ENCODE data around the gene ABCB8.
"Not testable (repeated sequence)": the region's sequence is repeated elsewhere in the genome, so short reads cannot be mapped to it uniquely, and the experiment has no call there.

ABCB8 gene

GRCh38 chr7:151038951-151039849 lies 10.9 kb downstream of the ABCB8 start:
- DNase-seq: no peak

GRCh38 chr7:151039850-151040548 lies 11.7 kb downstream of the ABCB8 start:
- DNase-seq: no peak

- DNase-seq: no peak
Observed at GRCh38 chr7:151040616-151041375, 12.5 kb downstream of the ABCB8 start.

DNA sequence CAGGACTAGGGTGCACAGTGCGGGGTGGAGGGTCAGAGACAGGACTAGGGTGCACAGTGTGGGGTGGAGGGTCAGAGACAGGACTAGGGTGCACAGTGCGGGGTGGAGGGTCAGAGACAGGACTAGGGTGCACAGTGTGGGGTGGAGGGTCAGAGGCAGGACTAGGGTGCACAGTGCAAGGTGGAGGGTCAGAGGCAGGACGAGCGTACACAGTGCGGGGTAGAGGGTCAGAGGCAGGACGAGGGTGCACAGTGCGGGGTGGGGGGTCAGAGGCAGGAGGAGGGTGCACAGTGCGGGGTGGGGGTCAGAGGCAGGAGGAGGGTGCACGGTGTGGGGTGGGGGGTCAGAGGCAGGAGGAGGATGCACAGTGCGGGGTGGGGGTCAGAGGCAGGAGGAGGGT lies 15.2 kb downstream of the ABCB8 start:
- DNase-seq: not testable (repeated sequence)

- no peak for DNase-seq
Observed at GRCh38 chr7:151043959-151044358, 15.7 kb downstream of the ABCB8 start.

DNA sequence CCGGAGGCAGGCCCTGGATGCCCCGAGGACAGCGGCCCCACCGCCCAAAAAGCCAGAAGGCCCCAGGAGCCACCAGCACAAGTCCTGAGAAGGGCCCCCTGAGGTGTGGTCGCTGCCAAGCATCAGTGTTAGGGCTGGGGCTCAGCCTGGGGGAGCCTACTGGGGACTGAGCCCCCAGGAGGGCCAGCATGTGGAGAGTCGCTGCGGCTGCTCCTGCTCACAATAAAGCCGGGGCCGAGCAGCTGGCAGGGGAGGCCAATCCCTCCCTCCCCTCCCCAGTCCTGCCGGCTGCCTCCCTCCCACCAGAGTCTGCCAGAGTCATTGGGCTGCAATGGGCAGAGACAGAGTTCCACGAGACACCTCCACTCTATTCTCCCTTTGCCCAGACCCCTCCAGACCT lies 17.0 kb downstream of the ABCB8 start:
- DNase-seq: no peak

DNA sequence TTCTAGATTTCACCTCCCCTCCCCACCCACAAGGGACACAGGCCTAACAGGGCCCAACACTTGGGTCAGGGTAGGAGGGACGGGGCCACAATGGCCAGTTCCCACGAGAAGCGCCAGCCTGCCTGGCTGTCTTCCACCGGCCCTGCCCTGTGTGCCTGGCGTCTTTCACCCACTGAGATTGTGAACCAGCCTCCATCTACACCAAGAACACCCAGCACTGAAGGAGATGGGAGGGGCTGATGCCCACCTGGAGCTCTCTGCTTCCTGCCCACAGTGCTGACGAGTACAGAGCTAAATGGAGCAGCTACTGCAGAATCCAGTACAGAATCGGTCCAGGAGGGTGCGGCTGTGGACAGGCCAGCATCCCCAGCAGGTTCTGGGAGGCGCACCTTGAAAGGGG lies 17.7 kb downstream of the ABCB8 start:
- no peak for DNase-seq

GRCh38 chr7:151046603-151047573 lies 18.6 kb downstream of the ABCB8 start:
- no peak for DNase-seq

DNA sequence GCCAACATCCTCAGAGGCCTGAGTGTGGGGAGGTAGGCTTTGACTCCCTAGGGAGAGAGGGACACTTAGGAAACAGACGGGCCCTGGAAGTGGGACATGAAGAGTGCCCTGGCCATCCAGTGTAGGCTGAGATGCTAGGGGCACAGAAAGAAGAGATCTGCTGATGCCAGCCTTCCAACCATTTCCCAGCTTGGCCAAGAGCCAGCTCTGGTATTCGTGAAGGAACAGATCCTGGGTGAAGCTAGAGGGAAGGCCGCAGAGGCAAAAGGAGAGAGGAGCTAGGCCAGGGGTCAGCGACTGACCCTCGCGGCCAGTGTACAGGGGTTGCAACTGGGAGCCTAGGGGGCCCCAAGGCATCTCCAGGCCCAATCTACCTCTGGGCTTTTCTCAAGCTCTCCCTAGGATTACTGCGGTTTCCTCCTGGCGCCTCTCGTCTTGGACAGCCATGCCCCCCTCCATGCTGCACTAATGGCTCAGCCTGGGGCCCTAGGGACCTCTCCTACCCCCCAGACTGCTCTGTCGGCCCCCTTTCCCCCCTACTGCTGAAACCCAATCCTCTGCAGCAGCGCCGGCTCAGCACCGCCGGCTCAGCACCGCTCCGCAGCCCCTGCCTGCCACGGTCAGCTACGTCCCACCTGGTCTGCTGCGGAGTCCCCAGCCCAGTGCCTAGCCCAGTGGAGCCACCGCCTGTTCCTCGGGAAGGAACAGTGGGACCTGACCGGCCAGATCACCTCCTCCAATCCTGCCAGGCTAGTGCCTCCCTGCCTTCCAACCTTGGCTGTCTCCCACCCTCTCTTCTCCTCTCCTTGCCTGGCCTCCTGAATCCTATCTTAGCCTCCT lies 19.9 kb downstream of the ABCB8 start, which contains the start of gene ASIC3:
Gene ASIC3 (plus strand): TSS at position 556 of the 840 bp plus-strand sequence. CDS start 355 bp downstream, outside the sequence.
- DNase-seq: no peak

- no peak for DNase-seq
Observed at GRCh38 chr7:151048911-151049463, 20.7 kb downstream of the ABCB8 start.

GRCh38 chr7:151051108-151051507 lies 22.9 kb downstream of the ABCB8 start:
- DNase-seq: peak; percentile 59

DNA sequence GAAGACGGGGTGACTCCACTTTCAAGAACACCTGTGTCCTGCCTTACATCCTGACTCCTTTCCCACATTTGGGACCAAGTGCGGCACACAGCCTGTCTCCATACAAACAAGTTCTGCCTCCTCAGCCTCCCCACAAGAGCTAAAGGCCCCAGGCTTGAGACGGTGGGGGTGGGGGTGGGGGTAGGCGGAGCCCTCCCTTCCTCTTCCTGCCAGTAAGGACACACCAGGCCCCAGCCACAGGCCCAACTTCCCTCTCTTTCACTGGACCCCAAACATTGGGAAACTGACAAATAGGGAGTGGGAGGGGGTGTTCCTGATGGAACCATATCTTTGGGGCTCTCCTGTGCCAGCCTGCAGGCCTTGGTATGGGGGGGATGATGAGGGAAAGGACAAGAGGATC lies 24.8 kb downstream of the ABCB8 start:
- no peak for DNase-seq

DNA sequence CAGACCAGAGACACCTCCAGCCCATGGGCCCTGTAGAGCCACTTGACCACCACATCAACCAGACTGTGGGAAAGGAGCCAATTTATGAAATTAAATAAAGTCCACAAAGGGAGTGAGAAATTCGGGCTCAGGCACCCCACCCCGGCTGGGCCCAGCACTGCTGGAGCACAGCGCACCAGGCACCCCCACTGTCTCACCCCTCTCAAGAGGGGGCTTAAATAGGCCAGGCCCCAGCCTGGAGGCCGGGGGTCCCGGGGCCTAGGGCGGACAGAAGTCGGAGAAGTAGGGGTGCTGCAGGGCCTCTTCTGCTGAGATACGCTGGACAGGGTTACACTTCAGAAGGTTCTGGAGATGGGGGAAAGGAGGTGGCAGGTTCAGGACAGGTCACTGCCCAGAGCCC lies 25.5 kb downstream of the ABCB8 start:
- DNase-seq: no peak

DNA sequence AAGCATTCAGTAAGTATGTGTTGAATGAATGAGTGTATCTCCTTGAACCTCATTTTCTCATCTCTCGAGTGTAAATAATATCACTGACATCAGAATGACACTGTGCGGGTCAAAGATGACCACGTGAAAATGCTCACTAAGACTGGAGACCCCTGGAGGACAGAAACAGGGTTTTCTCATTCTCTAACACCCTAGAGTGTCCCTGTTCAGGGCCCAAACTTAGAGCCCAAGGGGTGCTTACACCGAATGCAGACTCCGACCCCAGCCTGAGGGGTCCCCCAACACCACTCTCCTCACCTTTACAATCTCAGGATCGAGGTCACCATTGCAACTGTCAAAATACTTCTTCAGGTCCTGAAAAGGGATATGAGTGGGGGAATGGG lies 28.0 kb downstream of the ABCB8 start:
- DNase-seq: no peak

GRCh38 chr7:151056666-151057505 lies 28.6 kb downstream of the ABCB8 start:
- no peak for DNase-seq

DNA sequence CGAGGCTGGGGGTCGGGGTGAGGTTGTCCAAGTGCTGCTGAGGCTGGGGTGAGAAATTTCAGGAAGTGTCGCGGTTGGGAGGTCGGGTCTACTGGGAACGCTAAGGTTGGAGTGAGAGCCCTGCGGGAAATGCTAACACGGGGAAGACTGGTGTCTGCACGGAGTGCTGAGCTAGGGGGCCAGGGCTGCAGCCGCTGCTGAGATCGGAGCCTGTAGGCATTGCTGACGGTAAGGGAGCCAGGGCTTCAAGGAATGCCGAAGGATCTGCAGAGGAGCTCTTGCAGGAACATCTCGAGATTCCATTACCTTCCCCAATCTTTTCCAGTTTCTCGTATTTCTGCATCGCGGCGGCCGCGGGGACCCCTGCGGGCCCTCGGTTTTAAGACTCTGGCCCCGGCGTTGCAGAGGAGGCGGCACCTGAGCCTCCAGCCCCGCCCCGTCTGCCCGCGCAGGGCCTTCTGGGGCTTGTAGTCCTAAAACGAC lies 29.3 kb downstream of the ABCB8 start, which contains the start of gene CDK5:
Gene CDK5 (minus strand): TSS at position 392 of the 483 bp plus-strand sequence. CDS start 49 bp downstream, at position 343.
- DNase-seq: no peak

DNA sequence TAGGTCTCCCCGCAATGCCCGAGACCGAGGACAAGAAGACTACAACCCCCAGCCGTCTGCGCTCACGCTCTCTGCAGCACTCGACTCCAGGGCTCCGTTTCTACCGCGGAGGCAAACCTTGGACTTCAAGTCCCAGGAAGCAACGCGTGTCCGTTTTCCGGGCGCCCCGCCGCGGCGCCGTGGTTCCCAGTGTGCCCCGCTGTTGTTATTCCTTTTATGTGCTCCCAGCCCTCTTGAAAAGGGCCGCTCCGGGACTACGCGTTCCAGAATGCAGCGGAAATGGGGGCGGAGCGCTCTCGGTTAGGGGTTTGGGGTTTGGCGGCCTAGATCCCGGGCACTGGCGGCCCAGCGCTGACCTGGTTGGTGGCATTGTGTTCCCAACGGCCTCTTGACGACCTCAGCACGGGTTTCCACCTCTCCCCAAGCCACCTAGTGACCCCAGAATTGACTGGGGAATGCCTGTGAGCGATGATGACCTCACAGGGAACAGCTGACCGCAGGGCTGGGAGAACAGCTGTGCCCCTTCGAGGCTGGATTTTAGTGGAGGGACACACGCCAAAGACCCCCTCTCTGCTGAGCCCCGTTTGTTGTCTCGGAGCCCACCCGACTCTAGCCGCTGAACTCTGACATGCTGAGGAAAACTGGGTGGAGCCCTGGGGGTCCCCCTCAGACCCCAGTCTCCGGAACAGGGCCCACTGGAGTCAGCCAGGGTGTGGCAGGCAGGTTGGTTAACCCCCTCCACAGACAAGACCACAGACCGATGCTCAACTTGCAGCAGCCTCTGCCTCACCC lies 29.9 kb downstream of the ABCB8 start:
- DNase-seq: peak; percentile 97

DNA sequence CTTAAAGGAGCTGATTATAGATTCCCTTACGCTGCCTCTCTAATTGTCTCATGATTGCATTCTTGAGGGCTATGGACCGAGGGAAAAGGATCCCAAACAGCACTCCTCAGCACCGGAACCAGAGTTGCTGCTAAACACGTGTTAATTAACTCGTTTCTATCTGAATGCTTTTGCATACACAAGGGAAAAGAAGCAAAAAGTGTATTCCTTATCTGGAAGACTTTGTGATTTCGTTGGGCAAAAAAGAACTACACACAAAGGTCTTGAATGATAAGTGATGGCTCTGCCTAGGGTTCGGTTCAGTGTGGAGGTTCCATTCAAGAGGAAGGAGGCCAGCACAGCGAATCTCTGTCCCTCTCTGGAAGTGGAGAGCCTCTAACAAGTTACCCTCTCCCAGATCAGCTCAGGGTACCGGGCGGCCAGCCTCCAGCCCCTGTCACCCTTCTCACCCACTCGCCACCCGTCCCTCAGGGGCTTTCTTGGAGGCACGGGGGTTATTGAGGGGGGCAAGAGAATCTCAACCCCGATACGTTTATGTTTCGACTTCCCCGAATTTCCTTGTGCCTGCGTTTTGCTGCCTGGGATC lies 30.6 kb downstream of the ABCB8 start:
- peak; percentile 17 for DNase-seq
